HCT116 (cell line): ENCODE results near the gene SLC25A25. TPM values are rescaled to one million over a fixed set of nuclear protein-coding genes. Genes with fewer than 3 reads are reported as not detected.

Experiments
- ATAC-seq: fragments of 200-7000 bp; cut with Tn5 transposase; 2 replicates; pipeline ENCODE4 v1.9.1; 2020; ENCODE audit warnings: mild to moderate bottlenecking, moderate library complexity
- BruUV-seq: library from RNA; stranded (reverse); fragments of 400-500 nt; replicated peaks from 2 replicates; lab custom pipeline; 2021; lab: Mats Ljungman, UMichigan
- CTCF ChIA-PET: fragments of 300-600 bp; sonication (Branson Sonifier 250); formaldehyde crosslinking; loops from one replicate; lab custom pipeline; 2021; ENCODE audit warnings: antibody characterized with exemption; lab: Charles Lee
- POLR2A ChIA-PET: fragments of 300-600, 350-600 bp; sonication (Branson Sonifier 250); formaldehyde crosslinking; loops from one replicate; lab custom pipeline; 2021; ENCODE audit warnings: antibody characterized with exemption; lab: Charles Lee
- RAD21 ChIA-PET, 2 experiments: fragments of 300-600 bp; sonication (Branson Sonifier 250); formaldehyde crosslinking; loops; one replicate each; lab custom pipeline; 2023; ENCODE audit warnings: low total read pairs in 2 of 2; ENCODE audit not compliant: uncharacterized antibody in 2 of 2, unreplicated experiment in 2 of 2, low non-redundant PET in 1 of 2; lab: Charles Lee
- DNase-seq: peaks from one replicate; pipeline ENCODE4 v3.0.0-alpha.2; 2010; ENCODE audit warnings: low read depth, low spot score
- H2AFZ ChIP-seq: fragments of 200-600 bp; shearing (Covaris generic), sonication (generic); 2 replicates; pipeline ENCODE4 v1.6.1; 2017; ENCODE audit warnings: low read depth, mixed run types, mixed read lengths, antibody characterized with exemption, low read length; ENCODE audit not compliant: poor library complexity, severe bottlenecking
- H3K27ac ChIP-seq: 2 replicates; pipeline ENCODE4 v1.5.1; 2012; ENCODE audit warnings: low read depth, low read length
- H3K27me3 ChIP-seq: fragments of 200-600 bp; sonication (generic); 2 replicates; pipeline ENCODE4 v1.6.1; 2016; ENCODE audit warnings: mixed run types, low read length, mixed read lengths; ENCODE audit not compliant: insufficient read depth
- H3K36me3 ChIP-seq, 2 experiments: fragments of 200-500 bp in 1 of 2; fragments of 200-600 bp in 1 of 2; sonication (Bioruptor generic) in 1 of 2; sonication (generic) in 1 of 2; 2 replicates each; pipeline versions ENCODE4 v1.5.1 to v1.6.1; 2014 to 2016; ENCODE audit warnings: low read length in 2 of 2, inconsistent platforms in 1 of 2, mixed read lengths in 1 of 2, mixed run types in 1 of 2; ENCODE audit not compliant: insufficient read depth in 2 of 2, control insufficient read depth in 1 of 2
- H3K4me1 ChIP-seq, 2 experiments: fragments of 200-600 bp in 1 of 2; sonication (generic) in 1 of 2; 2 replicates each; pipeline versions ENCODE4 v1.5.1 to v1.6.1; 2012 to 2017; ENCODE audit warnings: low read length in 2 of 2, inconsistent platforms in 1 of 2, mild to moderate bottlenecking in 1 of 2, mixed read lengths in 1 of 2, mixed run types in 1 of 2, moderate library complexity in 1 of 2; ENCODE audit not compliant: insufficient read depth in 2 of 2, control insufficient read depth in 1 of 2
- H3K4me2 ChIP-seq: fragments of 200-600 bp; sonication (generic); 2 replicates; pipeline ENCODE4 v1.6.1; 2017; ENCODE audit warnings: mixed run types, low read length, mixed read lengths
- H3K4me3 ChIP-seq, 2 experiments: fragments of 200-600 bp in 1 of 2; sonication (generic) in 1 of 2; replicated peaks in 1 of 2; 2 replicates each; pipeline ENCODE4 v1.5.1; 2011 to 2016; ENCODE audit warnings: low read length in 2 of 2, control low read depth in 1 of 2, low read depth in 1 of 2, mild to moderate bottlenecking in 1 of 2, mixed read lengths in 1 of 2, mixed run types in 1 of 2
- H3K79me2 ChIP-seq: fragments of 200-600 bp; sonication (generic); 2 replicates; pipeline ENCODE4 v1.6.1; 2017; ENCODE audit warnings: mild to moderate bottlenecking, mixed run types, low read length, moderate library complexity, mixed read lengths; ENCODE audit not compliant: insufficient read depth
- H3K9ac ChIP-seq: fragments of 200-600 bp; sonication (generic); 2 replicates; pipeline ENCODE4 v1.6.1; 2016; ENCODE audit warnings: low read length, mixed read lengths
- H3K9me2 ChIP-seq: fragments of 200-600 bp; sonication (generic), shearing (Covaris generic); 2 replicates; pipeline ENCODE4 v1.6.1; 2017; ENCODE audit warnings: mixed run types, mild to moderate bottlenecking, moderate library complexity; ENCODE audit not compliant: insufficient read depth
- H3K9me3 ChIP-seq, 2 experiments: fragments of 200-500 bp in 1 of 2; fragments of 200-600 bp in 1 of 2; sonication (Bioruptor generic) in 1 of 2; sonication (generic) in 1 of 2; 2 replicates each; pipeline ENCODE4 v1.6.1; 2014 to 2017; ENCODE audit warnings: low read length in 2 of 2, mixed read lengths in 2 of 2, inconsistent platforms in 1 of 2, low read depth in 1 of 2, mild to moderate bottlenecking in 1 of 2, mixed run types in 1 of 2, moderate library complexity in 1 of 2; ENCODE audit not compliant: control insufficient read depth in 1 of 2, insufficient read depth in 1 of 2
- H4K20me1 ChIP-seq: fragments of 200-600 bp; sonication (generic), shearing (Covaris generic); 2 replicates; pipeline ENCODE4 v1.6.1; 2017; ENCODE audit warnings: mixed run types, mild to moderate bottlenecking, moderate library complexity; ENCODE audit not compliant: insufficient read depth
- ATF3 ChIP-seq: IDR thresholded peaks from 2 replicates; pipeline ENCODE4 v1.6.1; 2012
- CBX3 ChIP-seq: IDR thresholded peaks from 2 replicates; pipeline ENCODE4 v1.6.1; 2012; ENCODE audit warnings: low read depth
- CTCF ChIP-seq, 3 experiments: fragments of 200-600 bp in 1 of 3; sonication (generic) in 1 of 3; IDR thresholded peaks in 2 of 3; conservative IDR thresholded peaks in 1 of 3; 2 replicates each; pipeline ENCODE4 v1.5.1; 2012 to 2017; ENCODE audit warnings: low read depth in 2 of 3, low read length in 2 of 3, antibody characterized with exemption in 1 of 3, borderline replicate concordance in 1 of 3, control low read depth in 1 of 3, mild to moderate bottlenecking in 1 of 3, mixed read lengths in 1 of 3, mixed run types in 1 of 3, moderate library complexity in 1 of 3; ENCODE audit not compliant: insufficient read depth in 1 of 3
- EGR1 ChIP-seq: IDR thresholded peaks from 2 replicates; pipeline ENCODE4 v1.6.1; 2012; ENCODE audit warnings: low read depth
- EZH2 ChIP-seq: fragments of 200-600 bp; sonication (generic); IDR thresholded peaks from 2 replicates; pipeline ENCODE4 v1.6.1; 2017; ENCODE audit warnings: antibody characterized with exemption, mixed run types
- JUND ChIP-seq: IDR thresholded peaks from 2 replicates; pipeline ENCODE4 v1.6.1; 2012
- POLR2A ChIP-seq: IDR thresholded peaks from 2 replicates; pipeline ENCODE4 v1.7.0; 2011; ENCODE audit warnings: borderline replicate concordance; ENCODE audit not compliant: insufficient read depth, insufficient read length; ENCODE audit errors: extremely low read depth
- POLR2AphosphoS5 ChIP-seq: IDR thresholded peaks from 2 replicates; pipeline ENCODE4 v1.6.1; 2011; ENCODE audit warnings: mild to moderate bottlenecking, low read depth, low read length, moderate library complexity
- RAD21 ChIP-seq: IDR thresholded peaks from 2 replicates; pipeline ENCODE4 v1.6.1; 2012; ENCODE audit warnings: low read depth, mild to moderate bottlenecking
- SIN3A ChIP-seq: IDR thresholded peaks from 2 replicates; pipeline ENCODE4 v1.6.1; 2012; ENCODE audit warnings: low read depth
- SRF ChIP-seq: IDR thresholded peaks from 2 replicates; pipeline ENCODE4 v1.6.1; 2012; ENCODE audit warnings: low read depth
- ZBTB33 ChIP-seq: IDR thresholded peaks from 2 replicates; pipeline ENCODE4 v1.6.1; 2011; ENCODE audit warnings: mild to moderate bottlenecking, low read length, moderate library complexity; ENCODE audit not compliant: insufficient replicate concordance; ENCODE audit errors: extremely low read depth
- ZNF274 ChIP-seq: fragments of 200-500 bp; sonication (Bioruptor generic); IDR thresholded peaks from 2 replicates; pipeline ENCODE4 v1.6.1; 2014; ENCODE audit warnings: mild to moderate bottlenecking, low read depth, low read length, inconsistent platforms
- intact Hi-C: fragments of 100-400 bp; cut with micrococcal nuclease; formaldehyde crosslinking; loops from 2 replicates; pipeline ENCODE4 v1.10.0; 2022
- total RNA-seq: library from RNA; stranded (reverse); gene quantifications from one replicate; pipeline ENCODE4 v1.2.1, GENCODE V29; 2021; ENCODE audit not compliant: unreplicated experiment

The SLC25A25 gene
- total RNA-seq, 1 experiment from 2014 or later, result 15.3 TPM

- H2AFZ ChIP-seq, result no peak overlapping the region
- H3K36me3 ChIP-seq, result no peaks in the 10 kb centered on the region
- H3K9me2 ChIP-seq, result no peaks in the 10 kb centered on the region
- POLR2A ChIA-PET, result interaction anchor here (0.6 to 1.0 kb wide), 2 partner anchors 9 to 68 kb away, joined by 3 to 4 read pairs; no protein-coding TSS in a partner anchor
- no peak for DNase-seq
- H3K9me3 ChIP-seq, result no peaks in the 10 kb centered on the region
- H3K4me2 ChIP-seq, result no peak overlapping the region
- H3K9ac ChIP-seq, result no peak overlapping the region
- no peak overlapping the region for H3K27ac ChIP-seq
- no peaks in the 10 kb centered on the region for H3K27me3 ChIP-seq
- CTCF ChIA-PET, result interaction anchor here (1.1 kb wide), 1 partner anchor 27 kb away, joined by 3 read pairs; no protein-coding TSS in a partner anchor
- intact Hi-C loops, result no loop called here
- peaks cover 76% of the 10 kb centered on the region for H3K79me2 ChIP-seq
- no TSS peak for BruUV-seq
- ATAC-seq, result no peak
- RAD21 ChIA-PET, result no interaction called here
- H3K4me3 ChIP-seq, result no peak overlapping the region
- H3K4me1 ChIP-seq, result peaks cover 14 to 28% of the 10 kb centered on the region in 2 experiments
- H4K20me1 ChIP-seq, result 0 out of 2 replicates have a peak, but pooled peaks cover 4% of the 10 kb centered on the region
- TF ChIP-seq EZH2 (no peak), CBX3 (no peak), EGR1 (no peak), POLR2AphosphoS5 (no peak), SIN3A (no peak), RAD21 (no peak), ZNF274 (no peak), CTCF (IDR thresholded peaks at IDR 0.05 in 2 of 3, conservative IDR thresholded peaks at IDR 0.05 in 1 of 3; ENCODE audit: borderline replicate concordance in 1 of 3, insufficient read depth in 1 of 3, low read depth in 2 of 3, low read length in 2 of 3) (no peak), JUND (no peak), ATF3 (no peak), SRF (no peak), POLR2A (no peak), ZBTB33 (no peak)
Measured at GRCh38 chr9:128091144-128091543, 23.1 kb downstream of the SLC25A25 start.
